WTC11 (cell line): Measurements from ENCODE around the gene TOMM7. TPM values are rescaled to one million over a fixed set of nuclear protein-coding genes. Genes with fewer than 3 reads are reported as not detected.
A peak's percentile ranks its signal among the peaks of the same experiment; 100 is the strongest.

Experiments
- ATAC-seq: fragments of 200-7000 bp; cut with Tn5 transposase; 2 replicates; pipeline ENCODE4 v1.10.0; 2021; ENCODE audit warnings: mild to moderate bottlenecking, moderate library complexity
- Bru-seq: library from RNA; stranded (reverse); fragments of 400-500 nt; gene quantifications from one replicate; lab custom pipeline; 2021; lab: Mats Ljungman, UMichigan
- CTCF ChIA-PET: fragments of 300-600 bp; sonication (Branson Sonifier 250); formaldehyde crosslinking; loops from one replicate; lab custom pipeline; 2021; ENCODE audit warnings: antibody characterized with exemption; lab: Charles Lee
- POLR2A ChIA-PET: fragments of 350-600 bp; sonication (Branson Sonifier 250); formaldehyde crosslinking; loops from one replicate; lab custom pipeline; 2021; ENCODE audit warnings: antibody characterized with exemption; lab: Charles Lee
- DNase-seq: peaks from one replicate; pipeline ENCODE4 v3.0.0; 2021; ENCODE audit warnings: low spot score
- H3K27ac Mint-ChIP-seq: 2 replicates; pipeline ENCODE4 v1.8.0; 2021; ENCODE audit warnings: mixed read lengths
- H3K27me3 Mint-ChIP-seq: 2 replicates; pipeline ENCODE4 v1.8.0; 2021; ENCODE audit warnings: low read depth, mild to moderate bottlenecking, moderate library complexity, mixed read lengths
- H3K36me3 Mint-ChIP-seq: 2 replicates; pipeline ENCODE4 v1.8.0; 2021; ENCODE audit warnings: mixed read lengths
- H3K4me1 Mint-ChIP-seq: 2 replicates; pipeline ENCODE4 v1.8.0; 2022; ENCODE audit warnings: mixed read lengths
- H3K4me3 Mint-ChIP-seq: 2 replicates; pipeline ENCODE4 v1.8.0; 2021; ENCODE audit warnings: mild to moderate bottlenecking, moderate library complexity, mixed read lengths
- H3K9me3 Mint-ChIP-seq: 2 replicates; pipeline ENCODE4 v1.8.0; 2021; ENCODE audit warnings: mixed read lengths
- ATF6 ChIP-seq: sonication (generic); formaldehyde crosslinking; IDR thresholded peaks from 2 replicates; pipeline ENCODE4 v1.8.1; 2023; ENCODE audit warnings: mild to moderate bottlenecking, missing genetic modification reagents
- CREB1 ChIP-seq: sonication (generic); formaldehyde crosslinking; IDR thresholded peaks from 2 replicates; pipeline ENCODE4 v1.8.0; 2023; ENCODE audit warnings: mild to moderate bottlenecking, missing genetic modification reagents
- E2F5 ChIP-seq: sonication (generic); formaldehyde crosslinking; IDR thresholded peaks from 2 replicates; pipeline ENCODE4 v1.8.1; 2022; ENCODE audit warnings: mild to moderate bottlenecking, moderate library complexity, missing genetic modification reagents
- ETV6 ChIP-seq: sonication (generic); formaldehyde crosslinking; IDR thresholded peaks from 2 replicates; pipeline ENCODE4 v1.8.1; 2022; ENCODE audit warnings: mild to moderate bottlenecking, missing genetic modification reagents
- MLX ChIP-seq: sonication (generic); formaldehyde crosslinking; IDR thresholded peaks from 2 replicates; pipeline ENCODE4 v1.8.1; 2023; ENCODE audit warnings: mild to moderate bottlenecking, missing genetic modification reagents, moderate library complexity
- MXD4 ChIP-seq: fragments of 250-450 bp; sonication (Bioruptor Pico); IDR thresholded peaks from 2 replicates; pipeline ENCODE4 v1.8.0; 2021; ENCODE audit warnings: mild to moderate bottlenecking, moderate library complexity, borderline replicate concordance
- MYBL2 ChIP-seq: sonication (generic); formaldehyde crosslinking; IDR thresholded peaks from 2 replicates; pipeline ENCODE4 v1.8.1; 2023; ENCODE audit warnings: mild to moderate bottlenecking, moderate library complexity, missing genetic modification reagents
- NFE2L1 ChIP-seq: sonication (generic); formaldehyde crosslinking; IDR thresholded peaks from 2 replicates; pipeline ENCODE4 v1.8.1; 2023; ENCODE audit warnings: missing genetic modification reagents
- NR2C2 ChIP-seq: sonication (generic); formaldehyde crosslinking; IDR thresholded peaks from 2 replicates; pipeline ENCODE4 v1.8.0; 2022; ENCODE audit warnings: mild to moderate bottlenecking, missing genetic modification reagents
- RELA ChIP-seq: sonication (generic); formaldehyde crosslinking; IDR thresholded peaks from 2 replicates; pipeline ENCODE4 v1.8.1; 2022; ENCODE audit warnings: missing genetic modification reagents, mild to moderate bottlenecking, borderline replicate concordance
- RORB ChIP-seq: fragments of 250-450 bp; sonication (Bioruptor Pico); IDR thresholded peaks from 2 replicates; pipeline ENCODE4 v1.9.0; 2021; ENCODE audit warnings: mild to moderate bottlenecking
- TCF7 ChIP-seq: sonication (generic); formaldehyde crosslinking; IDR thresholded peaks from 2 replicates; pipeline ENCODE4 v1.8.0; 2022; ENCODE audit warnings: mild to moderate bottlenecking, low read depth, missing genetic modification reagents, moderate library complexity
- TEAD1 ChIP-seq: sonication (generic); formaldehyde crosslinking; IDR thresholded peaks from 2 replicates; pipeline ENCODE4 v1.8.0; 2022; ENCODE audit warnings: mild to moderate bottlenecking, missing genetic modification reagents
- TEAD4 ChIP-seq: sonication (generic); formaldehyde crosslinking; IDR thresholded peaks from 2 replicates; pipeline ENCODE4 v1.8.0; 2022; ENCODE audit warnings: mild to moderate bottlenecking, missing genetic modification reagents
- USF1 ChIP-seq: sonication (generic); formaldehyde crosslinking; IDR thresholded peaks from 2 replicates; pipeline ENCODE4 v1.8.0; 2022; ENCODE audit warnings: mild to moderate bottlenecking, missing genetic modification reagents
- ZBTB43 ChIP-seq: sonication (generic); formaldehyde crosslinking; IDR thresholded peaks from 2 replicates; pipeline ENCODE4 v1.8.1; 2023; ENCODE audit warnings: mild to moderate bottlenecking, missing genetic modification reagents
- ZNF263 ChIP-seq: sonication (generic); formaldehyde crosslinking; IDR thresholded peaks from 2 replicates; pipeline ENCODE4 v1.8.1; 2022; ENCODE audit warnings: low read depth, mild to moderate bottlenecking, moderate library complexity, missing genetic modification reagents
- ZNF416 ChIP-seq: fragments of 250-450 bp; sonication (Bioruptor Pico); IDR thresholded peaks from 2 replicates; pipeline ENCODE4 v1.9.0; 2021; ENCODE audit warnings: mild to moderate bottlenecking, inconsistent platforms
- ZNF423 ChIP-seq: fragments of 250-450 bp; sonication (Bioruptor Pico); IDR thresholded peaks from 2 replicates; pipeline ENCODE4 v2.1.2; 2022; ENCODE audit warnings: mild to moderate bottlenecking, moderate library complexity
- long read RNA-seq, 3 experiments: library from RNA in 1 of 3; library from capped mRNA in 1 of 3; library from polyadenylated mRNA in 1 of 3; unstranded in 2 of 3; stranded (forward) in 1 of 3; transcript quantifications; one replicate each; pipeline ENCODE4 v2.0.0, GENCODE V29; 2021
- total RNA-seq: library from RNA; stranded (reverse); gene quantifications from 3 replicates; pipeline ENCODE4 v1.2.3, GENCODE V29; 2021
- TF ChIP-seq, protein P1 (sequence below): sonication (generic); formaldehyde crosslinking; IDR thresholded peaks from 2 replicates; pipeline ENCODE4 v1.8.0; 2023; ENCODE audit warnings: missing genetic modification reagents
- TF ChIP-seq, protein P2 (sequence below): fragments of 250-450 bp; sonication (Bioruptor Pico); IDR thresholded peaks from 2 replicates; pipeline ENCODE4 v1.9.0; 2021; ENCODE audit warnings: mild to moderate bottlenecking, borderline replicate concordance
- TF ChIP-seq, protein P3 (sequence below): fragments of 200-600 bp; IDR thresholded peaks from 2 replicates; pipeline ENCODE4 v1.8.0; 2022; ENCODE audit warnings: antibody characterized with exemption

TOMM7 gene
- total RNA-seq (500 to 506 TPM (median 502 TPM) in 3 replicates), Bru-seq, nascent RNA (percentile 97 among the genes with signal in this experiment)
- long read RNA-seq, experiment 1, transcript TOMM7-205 (2 exons, 551 nt): minor isoform, 9 of 258 reads
- long read RNA-seq, experiment 1, transcript TOMM7-204 (2 exons, 731 nt): minor isoform, 6 of 258 reads
- long read RNA-seq, experiment 1, transcript TOMM7-201 (3 exons, 778 nt): major isoform, 236 of 258 reads
- long read RNA-seq, experiment 1, partial matches to known transcripts: 0 of 258 reads
- long read RNA-seq, experiment 1, other reads (novel, unspliced or antisense): 7 of 258 reads
- long read RNA-seq, experiment 2, transcript TOMM7-205 (2 exons, 551 nt): minor isoform, 8 of 881 reads
- long read RNA-seq, experiment 2, transcript TOMM7-204 (2 exons, 731 nt): minor isoform, 30 of 881 reads
- long read RNA-seq, experiment 2, transcript TOMM7-201 (3 exons, 778 nt): major isoform, 606 of 881 reads
- long read RNA-seq, experiment 2, partial matches to known transcripts: 7 of 881 reads
- long read RNA-seq, experiment 2, other reads (novel, unspliced or antisense): 229 of 881 reads
- long read RNA-seq, experiment 3, partial matches to known transcripts: 0 of 4 reads
- long read RNA-seq, experiment 3, other reads (novel, unspliced or antisense): 1 of 4 reads

- ChIA-PET POLR2A (interaction anchor here (1.0 to 1.2 kb wide), 2 partner anchors 20 to 283 kb away, joined by 3 to 5 read pairs; partner anchors contain the start of gene KLHL7), CTCF (interaction anchor here (0.6 to 2.8 kb wide), 6 partner anchors 10 to 262 kb away, joined by 3 to 21 read pairs (median 4); no protein-coding TSS in a partner anchor)
- Mint-ChIP-seq H3K4me1 (peaks cover 40% of the 10 kb centered on the region), H3K9me3 (no peaks in the 10 kb centered on the region), H3K27ac (peak within 1 kb of the TSS; percentile 98), H3K4me3 (peak within 1 kb of the TSS; percentile 99), H3K36me3 (peaks cover 19% of the 10 kb centered on the region), H3K27me3 (no peaks in the 10 kb centered on the region)
- peak; percentile 92 for DNase-seq
- ATAC-seq: peak; percentile 90
- TF ChIP-seq ZNF423 (CRISPR knock-in tag) (no peak), ZNF416 (CRISPR knock-in tag) (no peak), ZNF263 (CRISPR knock-in tag) (no peak), E2F5 (CRISPR knock-in tag) (peak; percentile 30; the same call in 1 of the 2 replicates), MLX (CRISPR knock-in tag) (no peak), TEAD1 (CRISPR knock-in tag) (peak; percentile 60; the same call in 1 of the 2 replicates), CREB1 (CRISPR knock-in tag) (no peak), MYBL2 (CRISPR knock-in tag) (0 out of 2 replicates have a peak, but pooled peaks have one; percentile 27), USF1 (CRISPR knock-in tag) (no peak), TEAD4 (CRISPR knock-in tag) (no peak), NR2C2 (CRISPR knock-in tag) (no peak), RELA (no peak), MXD4 (no peak), TCF7 (CRISPR knock-in tag) (no peak), RORB (CRISPR knock-in tag) (no peak), NFE2L1 (CRISPR knock-in tag) (no peak), ZBTB43 (CRISPR knock-in tag) (peak; percentile 52; the same call in 1 of the 2 replicates), ATF6 (CRISPR knock-in tag) (no peak), ETV6 (CRISPR knock-in tag) (peak; percentile 86)
- TF ChIP-seq, protein P1, sequence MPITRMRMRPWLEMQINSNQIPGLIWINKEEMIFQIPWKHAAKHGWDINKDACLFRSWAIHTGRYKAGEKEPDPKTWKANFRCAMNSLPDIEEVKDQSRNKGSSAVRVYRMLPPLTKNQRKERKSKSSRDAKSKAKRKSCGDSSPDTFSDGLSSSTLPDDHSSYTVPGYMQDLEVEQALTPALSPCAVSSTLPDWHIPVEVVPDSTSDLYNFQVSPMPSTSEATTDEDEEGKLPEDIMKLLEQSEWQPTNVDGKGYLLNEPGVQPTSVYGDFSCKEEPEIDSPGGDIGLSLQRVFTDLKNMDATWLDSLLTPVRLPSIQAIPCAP: no peak
- TF ChIP-seq, protein P2, sequence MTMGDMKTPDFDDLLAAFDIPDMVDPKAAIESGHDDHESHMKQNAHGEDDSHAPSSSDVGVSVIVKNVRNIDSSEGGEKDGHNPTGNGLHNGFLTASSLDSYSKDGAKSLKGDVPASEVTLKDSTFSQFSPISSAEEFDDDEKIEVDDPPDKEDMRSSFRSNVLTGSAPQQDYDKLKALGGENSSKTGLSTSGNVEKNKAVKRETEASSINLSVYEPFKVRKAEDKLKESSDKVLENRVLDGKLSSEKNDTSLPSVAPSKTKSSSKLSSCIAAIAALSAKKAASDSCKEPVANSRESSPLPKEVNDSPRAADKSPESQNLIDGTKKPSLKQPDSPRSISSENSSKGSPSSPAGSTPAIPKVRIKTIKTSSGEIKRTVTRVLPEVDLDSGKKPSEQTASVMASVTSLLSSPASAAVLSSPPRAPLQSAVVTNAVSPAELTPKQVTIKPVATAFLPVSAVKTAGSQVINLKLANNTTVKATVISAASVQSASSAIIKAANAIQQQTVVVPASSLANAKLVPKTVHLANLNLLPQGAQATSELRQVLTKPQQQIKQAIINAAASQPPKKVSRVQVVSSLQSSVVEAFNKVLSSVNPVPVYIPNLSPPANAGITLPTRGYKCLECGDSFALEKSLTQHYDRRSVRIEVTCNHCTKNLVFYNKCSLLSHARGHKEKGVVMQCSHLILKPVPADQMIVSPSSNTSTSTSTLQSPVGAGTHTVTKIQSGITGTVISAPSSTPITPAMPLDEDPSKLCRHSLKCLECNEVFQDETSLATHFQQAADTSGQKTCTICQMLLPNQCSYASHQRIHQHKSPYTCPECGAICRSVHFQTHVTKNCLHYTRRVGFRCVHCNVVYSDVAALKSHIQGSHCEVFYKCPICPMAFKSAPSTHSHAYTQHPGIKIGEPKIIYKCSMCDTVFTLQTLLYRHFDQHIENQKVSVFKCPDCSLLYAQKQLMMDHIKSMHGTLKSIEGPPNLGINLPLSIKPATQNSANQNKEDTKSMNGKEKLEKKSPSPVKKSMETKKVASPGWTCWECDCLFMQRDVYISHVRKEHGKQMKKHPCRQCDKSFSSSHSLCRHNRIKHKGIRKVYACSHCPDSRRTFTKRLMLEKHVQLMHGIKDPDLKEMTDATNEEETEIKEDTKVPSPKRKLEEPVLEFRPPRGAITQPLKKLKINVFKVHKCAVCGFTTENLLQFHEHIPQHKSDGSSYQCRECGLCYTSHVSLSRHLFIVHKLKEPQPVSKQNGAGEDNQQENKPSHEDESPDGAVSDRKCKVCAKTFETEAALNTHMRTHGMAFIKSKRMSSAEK: no peak
- TF ChIP-seq, protein P3, sequence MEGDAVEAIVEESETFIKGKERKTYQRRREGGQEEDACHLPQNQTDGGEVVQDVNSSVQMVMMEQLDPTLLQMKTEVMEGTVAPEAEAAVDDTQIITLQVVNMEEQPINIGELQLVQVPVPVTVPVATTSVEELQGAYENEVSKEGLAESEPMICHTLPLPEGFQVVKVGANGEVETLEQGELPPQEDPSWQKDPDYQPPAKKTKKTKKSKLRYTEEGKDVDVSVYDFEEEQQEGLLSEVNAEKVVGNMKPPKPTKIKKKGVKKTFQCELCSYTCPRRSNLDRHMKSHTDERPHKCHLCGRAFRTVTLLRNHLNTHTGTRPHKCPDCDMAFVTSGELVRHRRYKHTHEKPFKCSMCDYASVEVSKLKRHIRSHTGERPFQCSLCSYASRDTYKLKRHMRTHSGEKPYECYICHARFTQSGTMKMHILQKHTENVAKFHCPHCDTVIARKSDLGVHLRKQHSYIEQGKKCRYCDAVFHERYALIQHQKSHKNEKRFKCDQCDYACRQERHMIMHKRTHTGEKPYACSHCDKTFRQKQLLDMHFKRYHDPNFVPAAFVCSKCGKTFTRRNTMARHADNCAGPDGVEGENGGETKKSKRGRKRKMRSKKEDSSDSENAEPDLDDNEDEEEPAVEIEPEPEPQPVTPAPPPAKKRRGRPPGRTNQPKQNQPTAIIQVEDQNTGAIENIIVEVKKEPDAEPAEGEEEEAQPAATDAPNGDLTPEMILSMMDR: no peak
Measured at GRCh38 chr7:22822486-22823141, at the start of gene TOMM7. Gene TOMM7 (minus strand): TSS chr7:22822849. CDS start chr7:22822779, 70 bp downstream.
